K562 (cell line): ENCODE measurements around the gene DEDD. TPM values are rescaled to one million over a fixed set of nuclear protein-coding genes. Genes with fewer than 3 reads are reported as not detected.

Experiments used
- BRF1 ChIP-seq: IDR thresholded peaks from 3 replicates; pipeline ENCODE4 v1.6.1; 2011; ENCODE audit warnings: borderline replicate concordance, mild to moderate bottlenecking; ENCODE audit not compliant: insufficient read length; ENCODE audit errors: extremely low read depth
- CHD2 ChIP-seq: IDR thresholded peaks from 2 replicates; pipeline ENCODE4 v1.6.1; 2011; ENCODE audit warnings: low read depth, low read length
- COPS2 ChIP-seq: fragments of 450-650 bp; conservative IDR thresholded peaks from 2 replicates; pipeline ENCODE4 v1.6.1; 2016; ENCODE audit warnings: mild to moderate bottlenecking, moderate library complexity
- GTF2A2 ChIP-seq: IDR thresholded peaks from 2 replicates; pipeline ENCODE4 v1.6.1; 2016; ENCODE audit warnings: mild to moderate bottlenecking, missing genetic modification characterization, missing compliant biosample characterization
- KAT2B ChIP-seq: IDR thresholded peaks from one replicate; pipeline ENCODE4 v1.6.1; 2012; ENCODE audit warnings: low read depth, mild to moderate bottlenecking, control low read depth, inconsistent platforms, low read length, moderate library complexity
- L3MBTL2 ChIP-seq: fragments of 450-650 bp; IDR thresholded peaks from 2 replicates; pipeline ENCODE4 v1.6.1; 2016; ENCODE audit warnings: mild to moderate bottlenecking, moderate library complexity
- NCOA6 ChIP-seq: fragments of 450-650 bp; IDR thresholded peaks from 2 replicates; pipeline ENCODE4 v1.6.1; 2017; ENCODE audit warnings: mild to moderate bottlenecking
- NCOR1 ChIP-seq: fragments of 450-650 bp; IDR thresholded peaks from 2 replicates; pipeline ENCODE4 v1.6.1; 2016; ENCODE audit warnings: mild to moderate bottlenecking, moderate library complexity
- NKRF ChIP-seq: fragments of 450-650 bp; IDR thresholded peaks from 2 replicates; pipeline ENCODE4 v1.6.1; 2016; ENCODE audit warnings: borderline replicate concordance
- RB1 ChIP-seq: fragments of 450-650 bp; IDR thresholded peaks from 2 replicates; pipeline ENCODE4 v1.6.1; 2017; ENCODE audit warnings: low read depth, mild to moderate bottlenecking
- SNRNP70 ChIP-seq: fragments of 200-400 bp; formaldehyde crosslinking; optimal IDR thresholded peaks from 2 replicates; pipeline ENCODE3; 2017; ENCODE audit warnings: low read depth, low read length
- TARDBP ChIP-seq: fragments of 450-650 bp; IDR thresholded peaks from 2 replicates; pipeline ENCODE4 v1.6.1; 2016
- TFAM ChIP-seq: fragments of 250-450 bp; sonication (Bioruptor Pico); conservative IDR thresholded peaks from 2 replicates; pipeline ENCODE4 v1.5.0; 2021; ENCODE audit warnings: mild to moderate bottlenecking, moderate library complexity
- VEZF1 ChIP-seq: fragments of 200-800 bp; sonication (Bioruptor generic); IDR thresholded peaks from 2 replicates; pipeline ENCODE4 v1.6.1; 2017; ENCODE audit warnings: missing genetic modification characterization, missing compliant biosample characterization
- ZNF79 ChIP-seq: fragments of 250-450 bp; sonication (Bioruptor Pico); IDR thresholded peaks from 2 replicates; pipeline ENCODE4 v1.4.0; 2020; ENCODE audit warnings: low read depth, mild to moderate bottlenecking, moderate library complexity
- polyA plus RNA-seq, 8 experiments: library from polyadenylated mRNA; depleted of rRNA in 4 of 8; stranded (reverse) in 5 of 8; unstranded in 3 of 8; fragments of >200 nt; fragmentation: Nextera tagmentation in 2 of 8; fragmentation: Illumina TruSeq in 1 of 8; extraction: Ambion mirVana in 2 of 8; extraction: Trizol in 1 of 8; gene quantifications; 2 replicates each; pipeline versions ENCODE4 v1.2.1 to v1.2.3, GENCODE V29; 2011 to 2014; ENCODE audit warnings: inconsistent platforms in 1 of 8, missing spikeins in 1 of 8
- total RNA-seq, 7 experiments: library from RNA; depleted of rRNA in 6 of 7; stranded (reverse); fragments of >200 nt in 6 of 7; fragmentation: Illumina TruSeq in 2 of 7; extraction: Trizol in 2 of 7; gene quantifications; 2 replicates each; pipeline versions ENCODE4 v1.2.1 to v1.2.3, GENCODE V29; 2011 to 2021; ENCODE audit warnings: low replicate concordance in 1 of 7
- TF ChIP-seq, protein P1 (sequence below), 2 experiments: fragments of 450-650 bp; IDR thresholded peaks; 2 replicates each; pipeline ENCODE4 v1.6.1; 2018; ENCODE audit warnings: mild to moderate bottlenecking in 2 of 2, low read depth in 1 of 2; ENCODE audit not compliant: partially characterized antibody in 2 of 2
- TF ChIP-seq, protein P2 (sequence below): sonication (generic); formaldehyde crosslinking; IDR thresholded peaks from 2 replicates; pipeline ENCODE4 v1.8.1; 2023; ENCODE audit warnings: mild to moderate bottlenecking, missing genetic modification reagents, moderate library complexity
- TF ChIP-seq, protein P3 (sequence below): sonication (generic); formaldehyde crosslinking; IDR thresholded peaks from 2 replicates; pipeline ENCODE4 v1.8.0; 2022; ENCODE audit warnings: mild to moderate bottlenecking, missing genetic modification reagents

Gene DEDD
- total and polyA plus RNA-seq, 9 of the 15 experiments (the other 6 are each of a cell fraction or from before 2014, with no cell fraction given), result 11.6 to 41.0 (median 16.8) TPM

DNA sequence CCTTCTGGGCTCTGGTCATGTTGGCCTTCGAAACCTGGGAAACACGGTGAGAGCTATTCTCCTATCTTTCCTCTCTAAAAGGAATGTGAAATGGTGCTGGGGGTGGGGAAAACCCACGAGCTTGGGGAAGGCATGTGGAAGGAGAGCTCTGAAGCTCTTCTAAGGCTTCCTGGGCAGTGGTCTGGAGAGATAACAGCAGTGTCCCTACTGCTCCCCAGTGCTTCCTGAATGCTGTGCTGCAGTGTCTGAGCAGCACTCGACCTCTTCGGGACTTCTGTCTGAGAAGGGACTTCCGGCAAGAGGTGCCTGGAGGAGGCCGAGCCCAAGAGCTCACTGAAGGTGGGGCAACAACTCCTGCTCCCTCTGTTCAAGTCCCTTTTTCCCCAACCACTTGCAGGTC, 29.6 kb upstream of the DEDD start (continued):
- TF ChIP-seq ZNF79 (no peak), CHD2 (no peak), RB1 (no peak), TFAM (CRISPR knock-in tag) (no peak), TARDBP (no peak), VEZF1 (no peak), COPS2 (no peak), NCOR1 (no peak; the same call in 1 of the 2 replicates), NCOA6 (no peak), KAT2B (no peak), BRF1 (no peak), L3MBTL2 (peak; percentile 59), SNRNP70 (no peak), NKRF (0 out of 2 replicates have a peak, but pooled peaks have one; percentile 6), GTF2A2 (tag) (no peak)
- TF ChIP-seq, protein P1, sequence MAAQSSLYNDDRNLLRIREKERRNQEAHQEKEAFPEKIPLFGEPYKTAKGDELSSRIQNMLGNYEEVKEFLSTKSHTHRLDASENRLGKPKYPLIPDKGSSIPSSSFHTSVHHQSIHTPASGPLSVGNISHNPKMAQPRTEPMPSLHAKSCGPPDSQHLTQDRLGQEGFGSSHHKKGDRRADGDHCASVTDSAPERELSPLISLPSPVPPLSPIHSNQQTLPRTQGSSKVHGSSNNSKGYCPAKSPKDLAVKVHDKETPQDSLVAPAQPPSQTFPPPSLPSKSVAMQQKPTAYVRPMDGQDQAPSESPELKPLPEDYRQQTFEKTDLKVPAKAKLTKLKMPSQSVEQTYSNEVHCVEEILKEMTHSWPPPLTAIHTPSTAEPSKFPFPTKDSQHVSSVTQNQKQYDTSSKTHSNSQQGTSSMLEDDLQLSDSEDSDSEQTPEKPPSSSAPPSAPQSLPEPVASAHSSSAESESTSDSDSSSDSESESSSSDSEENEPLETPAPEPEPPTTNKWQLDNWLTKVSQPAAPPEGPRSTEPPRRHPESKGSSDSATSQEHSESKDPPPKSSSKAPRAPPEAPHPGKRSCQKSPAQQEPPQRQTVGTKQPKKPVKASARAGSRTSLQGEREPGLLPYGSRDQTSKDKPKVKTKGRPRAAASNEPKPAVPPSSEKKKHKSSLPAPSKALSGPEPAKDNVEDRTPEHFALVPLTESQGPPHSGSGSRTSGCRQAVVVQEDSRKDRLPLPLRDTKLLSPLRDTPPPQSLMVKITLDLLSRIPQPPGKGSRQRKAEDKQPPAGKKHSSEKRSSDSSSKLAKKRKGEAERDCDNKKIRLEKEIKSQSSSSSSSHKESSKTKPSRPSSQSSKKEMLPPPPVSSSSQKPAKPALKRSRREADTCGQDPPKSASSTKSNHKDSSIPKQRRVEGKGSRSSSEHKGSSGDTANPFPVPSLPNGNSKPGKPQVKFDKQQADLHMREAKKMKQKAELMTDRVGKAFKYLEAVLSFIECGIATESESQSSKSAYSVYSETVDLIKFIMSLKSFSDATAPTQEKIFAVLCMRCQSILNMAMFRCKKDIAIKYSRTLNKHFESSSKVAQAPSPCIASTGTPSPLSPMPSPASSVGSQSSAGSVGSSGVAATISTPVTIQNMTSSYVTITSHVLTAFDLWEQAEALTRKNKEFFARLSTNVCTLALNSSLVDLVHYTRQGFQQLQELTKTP (IDR thresholded peaks at IDR 0.05; ENCODE audit: low read depth in 1 of 2, partially characterized antibody in 2 of 2), result no peak
- TF ChIP-seq, protein P2, sequence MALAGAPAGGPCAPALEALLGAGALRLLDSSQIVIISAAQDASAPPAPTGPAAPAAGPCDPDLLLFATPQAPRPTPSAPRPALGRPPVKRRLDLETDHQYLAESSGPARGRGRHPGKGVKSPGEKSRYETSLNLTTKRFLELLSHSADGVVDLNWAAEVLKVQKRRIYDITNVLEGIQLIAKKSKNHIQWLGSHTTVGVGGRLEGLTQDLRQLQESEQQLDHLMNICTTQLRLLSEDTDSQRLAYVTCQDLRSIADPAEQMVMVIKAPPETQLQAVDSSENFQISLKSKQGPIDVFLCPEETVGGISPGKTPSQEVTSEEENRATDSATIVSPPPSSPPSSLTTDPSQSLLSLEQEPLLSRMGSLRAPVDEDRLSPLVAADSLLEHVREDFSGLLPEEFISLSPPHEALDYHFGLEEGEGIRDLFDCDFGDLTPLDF (CRISPR knock-in tag), result no peak
- TF ChIP-seq, protein P3, sequence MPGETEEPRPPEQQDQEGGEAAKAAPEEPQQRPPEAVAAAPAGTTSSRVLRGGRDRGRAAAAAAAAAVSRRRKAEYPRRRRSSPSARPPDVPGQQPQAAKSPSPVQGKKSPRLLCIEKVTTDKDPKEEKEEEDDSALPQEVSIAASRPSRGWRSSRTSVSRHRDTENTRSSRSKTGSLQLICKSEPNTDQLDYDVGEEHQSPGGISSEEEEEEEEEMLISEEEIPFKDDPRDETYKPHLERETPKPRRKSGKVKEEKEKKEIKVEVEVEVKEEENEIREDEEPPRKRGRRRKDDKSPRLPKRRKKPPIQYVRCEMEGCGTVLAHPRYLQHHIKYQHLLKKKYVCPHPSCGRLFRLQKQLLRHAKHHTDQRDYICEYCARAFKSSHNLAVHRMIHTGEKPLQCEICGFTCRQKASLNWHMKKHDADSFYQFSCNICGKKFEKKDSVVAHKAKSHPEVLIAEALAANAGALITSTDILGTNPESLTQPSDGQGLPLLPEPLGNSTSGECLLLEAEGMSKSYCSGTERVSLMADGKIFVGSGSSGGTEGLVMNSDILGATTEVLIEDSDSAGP (CRISPR knock-in tag), result no peak
